ENCODE data around the gene CCK. TPM values are rescaled to one million over a fixed set of nuclear protein-coding genes. Genes with fewer than 3 reads are reported as not detected.

The CCK gene
- total and polyA plus RNA-seq, 12 donors, result not detected

GRCh38 chr3:42246091-42246490 lies 19.9 kb downstream of the CCK start:
- Histone ChIP-seq H3K27me3 (peaks cover 0 to 33% (median 15%) of the 10 kb centered on the region in 7 donors), H3K27ac (no peak overlapping the region), H3K9me3 (no peaks in the 10 kb centered on the region), H3K4me1 (peaks cover 0 to 7% (median 0%) of the 10 kb centered on the region in 9 donors), H3K36me3 (no peaks in the 10 kb centered on the region), H3K4me3 (no peak overlapping the region)
- ATAC-seq (no peak), DNase-seq (no peak)
- no peak for TF ChIP-seq CTCF (IDR thresholded peaks at IDR 0.05)
- WGBS, 2 donors, result 58 to 60% methylated on average over 1 of the region's 1 CpG
- intact Hi-C loops (cut with DNase I), result loop anchor here (2.0 to 5.0 kb wide), 7 partner anchors 196 to 306 kb away; no protein-coding TSS in a partner anchor

GRCh38 chr3:42236611-42237010 lies 29.4 kb downstream of the CCK start:
- Histone ChIP-seq H3K4me3 (no peak overlapping the region), H3K9me3 (peaks cover 0 to 18% (median 12%) of the 10 kb centered on the region in 11 donors), H3K4me1 (no peaks in the 10 kb centered on the region), H3K36me3 (no peaks in the 10 kb centered on the region), H3K27ac (no peak overlapping the region), H3K27me3 (peaks cover 0 to 29% (median 7%) of the 10 kb centered on the region in 7 donors)
- ATAC-seq (no peak), DNase-seq (no peak)
- WGBS, 2 donors, result 88 to 90% methylated on average over 2 of the region's 2 CpGs
- no peak for TF ChIP-seq CTCF (IDR thresholded peaks at IDR 0.05)
- intact Hi-C loops (cut with DNase I), result loop anchor here in 1 of 10 donors (10.0 kb wide), 1 partner anchor 308 kb away; no protein-coding TSS in a partner anchor

GRCh38 chr3:42235532-42235931 lies 30.5 kb downstream of the CCK start:
- H3K36me3 ChIP-seq, result no peaks in the 10 kb centered on the region
- peaks cover 0 to 18% (median 12%) of the 10 kb centered on the region in 11 donors for H3K9me3 ChIP-seq
- no peak for TF ChIP-seq CTCF (IDR thresholded peaks at IDR 0.05)
- DNase-seq (no peak), ATAC-seq (no peak)
- intact Hi-C loops (cut with DNase I), result loop anchor here in 1 of 10 donors (10.0 kb wide), 1 partner anchor 309 kb away; no protein-coding TSS in a partner anchor
- H3K27me3 ChIP-seq, result peaks cover 0 to 29% (median 7%) of the 10 kb centered on the region in 7 donors
- H3K27ac ChIP-seq, result no peak overlapping the region
- H3K4me3 ChIP-seq, result no peak overlapping the region
- H3K4me1 ChIP-seq, result no peaks in the 10 kb centered on the region

- Histone ChIP-seq H3K36me3 (peaks cover 0 to 6% (median 0%) of the 10 kb centered on the region in 9 donors), H3K4me3 (no peak overlapping the region), H3K4me1 (peaks cover 0 to 11% (median 7%) of the 10 kb centered on the region in 9 donors), H3K9me3 (no peaks in the 10 kb centered on the region), H3K27me3 (peaks cover 0 to 12% (median 0%) of the 10 kb centered on the region in 7 donors), H3K27ac (no peak overlapping the region)
- ATAC-seq, result no peak
- no peak for TF ChIP-seq CTCF (IDR thresholded peaks at IDR 0.05)
- 91 to 92% methylated on average over 5 of the region's 5 CpGs for WGBS, 2 donors
- intact Hi-C loops (cut with DNase I), result loop anchor here in 8 of 10 donors (2.0 to 10.0 kb wide), 5 partner anchors 211 to 314 kb away; no protein-coding TSS in a partner anchor
- no peak for DNase-seq
Measured at GRCh38 chr3:42230860-42231259, 35.1 kb downstream of the CCK start.

Measured in heart right ventricle (tissue), 16 donors.